GM19351 (cell line): ENCODE results near the gene RAD21L1.

ENCODE experiments used
- ATAC-seq: cut with Tn5 transposase; IDR thresholded peaks from one replicate; pipeline ENCODE4 v1.9.1; 2021; ENCODE audit warnings: mild to moderate bottlenecking, moderate library complexity; ENCODE audit not compliant: unreplicated experiment

Gene RAD21L1

DNA sequence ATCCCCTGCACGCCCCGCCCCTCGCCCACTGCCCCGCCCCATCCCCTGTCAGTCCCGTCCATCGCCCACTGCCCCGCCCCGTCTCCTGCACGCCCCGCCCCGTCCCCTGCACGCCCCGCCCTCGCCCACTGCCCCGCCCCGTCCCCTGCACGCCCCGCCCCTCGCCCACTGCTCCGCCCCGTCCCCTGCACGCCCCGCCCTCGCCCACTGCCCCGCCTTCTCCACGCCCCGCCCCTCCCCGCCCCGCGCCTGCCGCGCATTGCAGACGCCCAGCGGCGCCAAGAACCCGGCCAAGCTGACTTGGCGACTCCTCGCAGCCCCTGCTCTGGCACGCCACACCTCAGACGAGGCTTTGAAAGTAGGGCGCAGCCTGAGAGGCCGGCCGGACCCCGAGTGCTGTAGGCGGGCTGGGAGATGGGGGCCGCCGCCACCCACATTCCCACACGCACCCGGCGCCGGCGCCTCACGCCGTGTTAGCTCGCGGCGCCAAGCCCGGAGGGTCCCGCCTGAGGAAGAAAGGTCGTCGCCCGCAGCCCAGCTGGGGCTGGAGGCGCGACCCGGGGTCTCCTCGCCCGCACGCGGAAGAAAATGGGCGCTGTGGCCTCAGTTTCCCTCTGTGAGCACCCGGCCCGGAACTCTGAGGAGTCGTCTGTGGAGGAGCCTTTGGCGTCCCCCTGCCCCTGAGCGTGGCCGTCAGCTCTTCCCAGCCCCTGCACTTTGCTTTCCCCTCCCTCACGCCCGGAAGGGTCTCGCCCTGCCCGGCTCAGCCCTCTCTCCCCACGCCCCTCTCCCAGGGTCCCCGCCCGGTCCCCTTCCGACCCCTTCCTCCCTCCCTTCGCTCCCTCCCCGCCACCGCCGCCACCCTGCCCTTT lies at the start of gene RAD21L1:
TSS of gene RAD21L1 (plus strand) at position 262 of the 872 bp plus-strand sequence. CDS start 2,410 bp downstream, outside the sequence.
- peak; percentile 47 for ATAC-seq

DNA sequence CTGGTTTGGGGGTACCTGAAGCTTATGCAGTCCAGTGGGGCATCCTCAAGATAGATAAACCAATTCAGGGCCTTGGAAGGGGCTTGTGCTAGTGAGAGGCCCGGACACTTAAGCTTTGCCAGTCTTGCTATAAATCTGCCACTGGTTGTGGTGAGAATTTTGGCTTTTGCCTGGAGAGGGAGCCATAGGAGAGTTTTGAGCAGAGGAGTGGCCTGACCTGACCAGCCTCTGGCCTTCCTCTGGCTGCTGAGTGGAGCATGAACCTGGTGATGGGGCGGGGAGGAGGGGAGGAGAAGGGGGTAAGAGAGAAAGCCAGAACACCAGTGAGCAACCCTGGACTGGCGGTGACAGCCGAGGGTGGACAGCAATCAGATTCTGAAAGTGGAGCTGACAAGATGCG lies 48.2 kb upstream of the RAD21L1 start:
- ATAC-seq: no peak

- no peak for ATAC-seq
These were observed 47.7 kb upstream of the RAD21L1 start for GRCh38 chr20:1178103-1178502.

GRCh38 chr20:1178623-1179022 lies 47.2 kb upstream of the RAD21L1 start:
- ATAC-seq: no peak

DNA sequence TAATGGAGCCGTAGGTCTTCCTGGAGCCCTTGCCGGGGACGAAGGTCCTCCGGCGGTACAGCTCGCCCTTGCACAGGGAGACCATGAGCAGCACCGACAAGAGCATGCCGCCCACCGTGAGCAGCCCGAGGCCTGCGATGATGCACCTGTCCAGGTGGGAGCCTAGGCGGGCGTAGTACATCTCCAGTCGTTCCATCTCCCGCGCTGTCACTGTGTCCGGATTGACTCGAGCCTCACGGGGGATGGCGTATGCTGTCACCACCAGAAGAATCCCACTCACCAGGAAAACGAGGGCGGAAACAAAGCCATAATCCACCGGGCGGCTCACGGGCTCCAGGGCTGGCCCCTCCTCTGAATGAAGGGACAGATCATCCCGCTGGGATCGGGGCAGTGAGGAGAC lies 44.9 kb upstream of the RAD21L1 start:
- ATAC-seq: no peak

DNA sequence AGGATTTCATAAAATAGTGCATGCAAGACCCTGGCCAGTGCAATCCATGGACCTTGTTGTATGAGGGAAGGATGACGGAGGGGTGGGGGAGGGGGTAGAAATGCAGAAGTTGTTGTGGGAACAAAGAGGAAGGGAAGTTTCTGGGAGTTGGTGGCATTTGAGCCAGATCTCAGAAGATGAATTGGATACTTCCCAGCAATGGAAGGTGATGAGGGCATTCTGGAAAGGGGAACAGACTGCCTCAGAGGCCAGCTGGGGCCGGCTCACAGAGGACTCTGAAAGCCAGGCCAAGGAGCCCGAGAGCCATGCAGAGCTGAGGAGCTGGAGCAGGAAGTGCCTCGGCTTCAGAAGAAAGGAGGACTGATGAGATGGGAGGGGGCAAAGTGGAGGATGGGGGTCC lies 43.7 kb upstream of the RAD21L1 start:
- no peak for ATAC-seq

DNA sequence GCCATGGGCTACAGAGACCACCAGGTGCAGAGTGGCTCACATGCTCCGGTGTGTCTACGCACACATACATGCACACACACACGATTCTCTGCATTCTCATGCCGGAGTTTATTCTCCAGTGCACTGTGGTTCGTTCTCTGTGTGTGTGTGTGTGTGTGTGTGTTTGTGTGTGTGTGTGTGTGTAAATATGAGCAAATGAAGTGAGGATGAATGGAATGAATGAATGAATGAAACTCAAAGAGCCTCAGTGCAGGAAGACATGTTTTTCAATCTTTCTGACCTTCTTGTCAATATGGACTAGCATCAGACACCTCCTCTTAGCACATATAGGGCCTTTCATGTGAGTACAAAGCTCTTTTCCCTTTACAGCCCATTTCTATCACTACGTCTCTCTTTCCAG lies 42.7 kb upstream of the RAD21L1 start:
- no peak for ATAC-seq

DNA sequence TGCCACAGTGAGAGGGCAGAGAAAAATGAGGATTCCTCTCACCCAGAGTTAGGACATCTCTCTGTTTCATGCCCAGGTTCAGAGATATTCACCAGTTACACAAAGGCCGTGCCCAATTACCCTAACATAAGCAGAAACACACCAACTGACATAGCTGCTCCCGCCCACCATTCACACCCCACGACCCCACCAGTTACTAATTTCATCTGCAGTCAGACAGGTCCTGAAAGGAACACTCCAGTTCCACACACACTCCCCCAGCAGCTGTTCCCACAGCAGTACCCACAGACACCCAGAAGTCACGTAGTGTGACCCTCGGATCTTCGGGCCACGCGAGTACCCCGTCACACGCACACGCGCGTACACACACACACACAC lies 41.6 kb upstream of the RAD21L1 start:
- no peak for ATAC-seq

GRCh38 chr20:1184638-1185315 lies 41.1 kb upstream of the RAD21L1 start, which contains the start of gene TMEM74B:
Gene TMEM74B, minus strand, starts transcription at chr20:1184981. Its CDS starts 1,180 bp downstream, at chr20:1183801.
- ATAC-seq: no peak

DNA sequence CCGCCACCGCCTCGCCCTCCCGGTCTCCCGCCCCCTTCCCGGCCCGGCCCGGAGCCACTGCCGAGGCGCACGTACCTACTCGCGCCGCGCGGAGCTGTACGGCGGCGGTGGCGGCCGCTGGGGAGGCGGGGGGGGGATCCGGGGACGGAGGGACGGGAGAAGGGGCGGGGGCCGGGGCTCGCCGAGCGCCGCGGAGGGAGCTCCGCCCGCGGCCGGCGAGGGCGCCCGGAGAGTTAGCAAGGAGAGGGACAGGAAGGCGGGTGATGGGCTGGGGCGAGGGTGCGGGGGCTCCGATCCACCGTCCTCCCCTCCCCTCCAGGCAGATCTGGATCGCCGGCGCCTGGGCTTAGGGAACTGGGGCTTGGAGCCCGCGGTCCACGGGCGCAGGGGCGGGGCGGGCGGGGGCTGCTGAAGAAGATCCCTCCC lies 40.5 kb upstream of the RAD21L1 start:
- ATAC-seq: no peak

DNA sequence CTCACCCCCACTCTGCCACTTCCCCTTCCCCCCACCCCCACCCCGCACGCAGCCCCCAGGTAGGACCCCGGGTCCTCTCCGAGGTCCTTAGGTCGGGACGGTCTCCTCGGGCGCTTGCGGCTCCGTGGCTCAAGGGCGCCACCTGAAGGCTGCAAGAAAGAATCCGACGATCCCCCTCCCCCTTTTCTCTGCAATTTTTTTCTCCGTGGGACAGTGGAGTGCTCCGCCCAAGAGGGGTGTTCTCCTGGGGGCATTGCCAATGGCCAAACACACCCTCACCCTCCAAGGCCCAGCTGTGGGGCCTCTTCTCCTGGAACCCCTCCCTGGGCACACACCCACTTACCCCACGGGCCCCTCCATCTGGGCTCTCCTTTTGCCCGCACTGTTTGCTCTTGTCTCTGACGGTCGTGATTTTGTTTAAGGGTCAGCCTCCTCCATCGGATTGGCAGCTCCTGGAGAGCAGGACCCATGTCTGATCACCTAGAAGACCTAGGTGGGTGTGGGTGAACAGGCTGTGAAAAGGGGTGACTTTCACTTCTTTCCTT lies 40.0 kb upstream of the RAD21L1 start:
- peak; percentile 48 for ATAC-seq

DNA sequence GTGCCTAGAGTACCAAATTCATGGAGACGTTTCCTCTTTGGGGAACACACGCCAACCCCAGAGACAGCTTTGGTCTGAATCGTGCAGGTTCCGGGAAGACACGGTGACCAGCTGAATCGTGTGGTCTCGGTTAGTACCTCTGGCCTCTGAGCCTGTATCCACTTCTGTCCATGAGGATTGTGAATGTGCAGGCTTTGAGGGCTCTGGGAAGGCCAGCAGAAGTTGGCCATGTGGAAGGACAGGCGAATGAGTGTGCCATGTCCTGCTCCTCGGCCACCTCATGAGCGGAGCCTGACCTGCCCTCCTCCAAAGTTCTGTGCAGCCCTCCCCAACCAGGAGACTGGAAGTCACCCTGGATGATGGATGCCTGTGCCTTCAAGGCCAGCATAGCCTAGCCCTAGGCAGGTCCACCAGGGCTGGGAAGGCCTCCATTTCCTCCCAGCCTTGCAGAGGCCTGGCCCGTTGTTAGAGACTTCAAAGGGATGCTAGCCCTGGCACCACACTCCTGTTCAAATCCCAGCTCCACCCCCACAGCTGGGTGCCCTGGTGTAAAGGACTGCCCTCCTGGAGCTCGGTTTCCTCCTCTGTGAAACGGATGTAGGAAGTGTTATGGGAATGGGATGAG lies 39.4 kb upstream of the RAD21L1 start:
- no peak for ATAC-seq

DNA sequence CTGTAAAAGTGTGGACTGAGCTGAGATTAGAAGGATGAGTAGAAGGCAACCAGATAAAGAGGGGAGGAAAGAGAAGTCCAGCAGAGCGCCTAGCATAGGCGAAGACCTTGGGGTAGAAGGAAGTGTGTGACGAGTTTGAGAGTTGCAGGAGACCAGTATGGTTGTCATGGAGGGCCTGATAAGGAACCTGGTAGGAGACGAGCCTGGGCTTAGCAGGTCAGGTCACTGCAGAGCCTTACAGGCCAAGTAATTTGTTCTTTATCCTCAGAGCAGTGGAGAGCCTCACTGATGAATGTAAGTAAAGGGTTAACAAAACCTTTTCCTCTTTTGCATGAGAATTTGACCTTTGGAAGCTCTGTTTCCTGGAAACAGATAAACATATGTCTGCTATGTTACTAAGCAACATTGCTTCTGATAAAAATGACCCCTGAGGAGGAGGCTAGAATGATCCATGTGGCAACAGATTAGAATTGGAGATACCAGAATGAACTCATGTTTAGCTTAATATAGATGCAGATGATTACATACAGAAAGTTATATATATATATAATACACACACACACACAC lies 38.2 kb upstream of the RAD21L1 start:
- no peak for ATAC-seq

- no peak for ATAC-seq
These were observed 37.5 kb upstream of the RAD21L1 start for GRCh38 chr20:1188347-1188746.

GRCh38 chr20:1189827-1190226 lies 36.0 kb upstream of the RAD21L1 start:
- no peak for ATAC-seq

- ATAC-seq: no peak
These were observed 35.0 kb upstream of the RAD21L1 start for GRCh38 chr20:1190847-1191246.

- no peak for ATAC-seq
These were observed 34.5 kb upstream of the RAD21L1 start for GRCh38 chr20:1191299-1191698.

DNA sequence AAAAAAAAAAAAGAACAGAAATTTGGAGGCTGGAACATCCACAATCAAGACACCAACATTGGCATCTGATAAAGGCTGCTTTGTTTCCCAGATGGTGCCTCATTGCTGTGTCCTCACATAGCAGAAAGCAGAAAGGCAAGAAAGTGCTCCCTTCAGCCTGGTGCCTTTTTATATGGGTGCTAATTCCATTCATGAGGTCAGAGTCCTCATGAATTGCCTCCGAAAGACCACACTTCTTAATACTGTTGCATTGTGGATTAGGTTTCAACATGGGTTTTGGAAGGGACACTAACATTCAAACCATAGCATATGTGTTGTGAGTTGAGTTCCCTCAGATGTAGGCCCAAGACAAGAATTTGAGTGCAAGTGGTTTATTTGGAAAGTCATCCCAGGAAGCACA lies 30.6 kb upstream of the RAD21L1 start:
- ATAC-seq: no peak

DNA sequence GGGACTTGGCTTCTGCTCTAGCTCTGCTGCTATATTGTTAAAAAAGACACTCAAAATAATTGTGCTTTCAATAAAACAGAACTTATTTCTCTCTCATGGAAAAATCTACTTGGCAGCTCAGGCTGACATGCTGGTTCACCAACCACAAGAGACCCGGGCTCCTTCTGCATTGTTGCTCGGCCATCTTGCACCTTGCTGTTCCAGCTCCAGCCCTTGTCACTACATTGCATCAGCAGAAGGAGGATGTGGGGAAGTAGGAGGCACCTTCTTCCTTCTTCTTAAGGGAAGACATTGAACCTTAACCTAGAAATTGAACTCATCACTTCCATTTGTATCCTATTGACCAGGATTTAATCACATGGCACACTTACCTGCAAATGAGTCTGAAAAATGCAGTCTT lies 29.2 kb upstream of the RAD21L1 start:
- no peak for ATAC-seq

GRCh38 chr20:1197801-1198200 lies 28.0 kb upstream of the RAD21L1 start:
- ATAC-seq: no peak

- ATAC-seq: no peak
These were observed 27.1 kb upstream of the RAD21L1 start for GRCh38 chr20:1198751-1199150.
